HG03135 (cell line): ENCODE measurements around the gene NFE2.
"Not testable (repeated sequence)": the region's sequence is repeated elsewhere in the genome, so short reads cannot be mapped to it uniquely, and the experiment has no call there.

Source experiments
- ATAC-seq: cut with Tn5 transposase; IDR thresholded peaks from one replicate; pipeline ENCODE4 v1.9.1; 2021; ENCODE audit warnings: mild to moderate bottlenecking, moderate library complexity; ENCODE audit not compliant: unreplicated experiment

NFE2 gene

DNA sequence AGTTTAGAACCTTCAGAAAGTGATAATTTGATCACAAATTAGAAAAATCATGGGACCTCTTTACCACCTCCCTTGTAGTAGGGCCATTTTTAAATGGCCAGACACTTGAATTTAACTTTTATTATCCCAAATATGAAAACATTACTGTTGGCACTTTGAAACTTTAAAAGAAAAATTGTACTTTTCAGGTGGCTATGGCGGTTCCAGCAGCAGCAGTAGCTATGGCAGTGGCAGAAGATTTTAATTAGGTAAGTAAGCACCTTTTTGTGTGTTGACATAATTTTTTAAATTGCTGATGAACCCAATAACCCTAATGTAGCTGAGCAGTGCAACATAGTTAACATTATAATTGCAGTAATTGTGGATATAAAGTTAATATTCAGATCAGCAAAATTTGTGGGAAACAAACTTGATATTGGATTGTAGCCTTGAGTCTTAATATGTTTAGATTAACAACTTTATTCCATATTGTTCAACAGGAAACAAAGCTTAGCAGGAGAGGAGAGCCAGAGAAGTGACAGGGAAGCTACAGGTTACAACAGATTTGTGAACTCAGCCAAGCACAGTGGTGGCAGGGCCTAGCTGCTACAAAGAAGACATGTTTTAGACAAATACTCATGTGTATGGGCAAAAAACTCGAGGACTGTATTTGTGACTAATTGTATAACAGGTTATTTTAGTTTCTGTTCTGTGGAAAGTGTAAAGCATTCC is 16.6 kb downstream of the NFE2 start:
- ATAC-seq = not testable (repeated sequence)

- no peak for ATAC-seq
These were observed 17.7 kb downstream of the NFE2 start for GRCh38 chr12:54282949-54283593.

GRCh38 chr12:54281694-54282093 is 19.1 kb downstream of the NFE2 start:
- ATAC-seq = not testable (repeated sequence)

DNA sequence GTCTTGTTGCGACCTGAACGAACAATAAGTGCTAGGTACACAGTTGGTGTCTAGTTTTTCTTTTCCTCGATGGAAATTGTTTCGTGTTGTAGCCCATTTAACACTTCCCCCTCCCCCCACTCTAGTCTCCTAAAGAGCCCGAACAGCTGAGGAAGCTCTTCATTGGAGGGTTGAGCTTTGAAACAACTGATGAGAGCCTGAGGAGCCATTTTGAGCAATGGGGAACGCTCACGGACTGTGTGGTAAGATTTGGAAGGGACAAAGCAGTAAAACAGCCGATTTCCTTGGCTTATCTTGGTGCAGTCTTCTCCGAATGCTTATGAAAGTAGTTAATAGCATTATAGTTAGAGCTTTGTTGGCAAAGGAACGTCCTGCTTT is 19.6 kb downstream of the NFE2 start:
- ATAC-seq = not testable (repeated sequence)

DNA sequence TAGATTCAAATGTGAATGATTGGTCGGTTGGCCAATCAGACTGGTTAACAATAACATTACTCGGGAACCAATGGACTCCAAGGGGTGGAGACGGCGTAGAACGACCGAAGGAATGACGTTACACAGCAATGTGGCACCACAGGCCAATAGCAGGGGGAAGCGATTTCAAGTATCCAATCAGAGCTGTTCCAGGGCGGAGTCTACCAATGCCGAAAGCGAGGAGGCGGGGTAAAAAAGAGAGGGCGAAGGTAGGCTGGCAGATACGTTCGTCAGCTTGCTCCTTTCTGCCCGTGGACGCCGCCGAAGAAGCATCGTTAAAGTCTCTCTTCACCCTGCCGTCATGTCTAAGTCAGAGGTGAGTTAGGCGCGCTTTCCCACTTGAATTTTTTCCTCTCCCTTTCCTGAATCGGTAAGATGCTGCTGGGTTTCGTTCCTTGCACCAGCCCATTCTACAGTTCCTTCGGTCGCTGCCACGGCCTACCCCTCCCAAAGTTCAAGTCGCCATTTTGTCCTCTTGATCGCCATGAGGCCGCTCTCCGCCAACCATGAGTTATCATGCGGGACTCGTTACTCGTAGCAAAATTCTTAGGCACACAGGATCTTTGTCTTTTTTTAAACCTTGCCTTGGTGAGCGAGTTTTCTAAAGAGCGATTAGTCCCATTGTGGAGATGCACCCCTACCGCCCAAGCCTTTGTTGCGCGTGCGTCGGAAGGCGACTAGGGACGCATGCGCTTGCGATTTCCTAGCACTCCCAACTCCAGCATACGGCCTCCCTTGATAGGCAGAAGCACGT is 20.2 kb downstream of the NFE2 start, which contains the start of gene HNRNPA1:
HNRNPA1 (plus strand) TSS at position 259 of the 793 bp plus-strand sequence; CDS start at position 341, 82 bp downstream.
- peak; percentile 84 for ATAC-seq

- peak; percentile 75 for ATAC-seq
These were observed 21.0 kb downstream of the NFE2 start, which contains the start of gene CBX5 for GRCh38 chr12:54279632-54280467. CBX5 (minus strand) TSS chr12:54280122; CDS start chr12:54257650, 22,472 bp downstream.

DNA sequence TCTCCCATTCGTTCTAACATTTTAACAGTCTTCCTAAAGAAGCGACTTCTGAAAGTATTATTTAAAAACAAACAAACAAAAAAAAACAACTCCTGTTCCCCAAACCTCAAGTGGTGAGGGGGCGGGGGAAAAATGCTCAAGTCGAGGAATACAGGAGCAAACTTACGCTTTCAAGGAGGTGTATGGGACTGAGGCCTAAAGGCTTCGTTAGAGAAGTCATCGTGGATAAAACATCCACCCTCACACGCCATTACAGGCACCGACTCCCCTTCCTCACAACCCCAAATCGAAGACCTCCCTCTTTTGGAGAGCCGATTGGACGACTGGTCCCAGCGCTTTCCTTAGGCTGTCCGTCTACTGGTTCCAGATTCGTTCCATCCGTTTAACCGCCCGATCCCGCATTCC is 21.6 kb downstream of the NFE2 start:
- ATAC-seq = peak; percentile 0

GRCh38 chr12:54277823-54278276 is 23.0 kb downstream of the NFE2 start:
- ATAC-seq = no peak

DNA sequence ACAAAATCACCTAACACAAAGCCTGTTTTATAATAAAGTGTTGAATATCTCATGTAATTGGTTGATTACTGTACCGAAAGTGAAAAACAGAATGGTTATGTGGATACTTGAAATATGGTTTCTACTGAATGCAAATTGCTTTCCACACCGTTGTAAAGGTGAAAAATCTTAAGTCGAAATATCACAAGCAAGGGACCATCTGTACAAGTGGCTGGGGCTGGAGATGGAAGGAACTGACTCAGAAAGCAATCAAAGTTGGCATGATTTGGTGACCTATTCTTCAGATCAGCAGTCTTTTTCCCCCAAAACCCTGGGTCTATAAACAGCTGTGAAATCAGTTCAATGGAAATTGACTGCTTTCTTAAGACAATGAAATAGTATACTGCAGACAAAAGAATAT is 24.4 kb downstream of the NFE2 start:
- no peak for ATAC-seq

GRCh38 chr12:54273981-54274380 is 26.8 kb downstream of the NFE2 start:
- no peak for ATAC-seq

DNA sequence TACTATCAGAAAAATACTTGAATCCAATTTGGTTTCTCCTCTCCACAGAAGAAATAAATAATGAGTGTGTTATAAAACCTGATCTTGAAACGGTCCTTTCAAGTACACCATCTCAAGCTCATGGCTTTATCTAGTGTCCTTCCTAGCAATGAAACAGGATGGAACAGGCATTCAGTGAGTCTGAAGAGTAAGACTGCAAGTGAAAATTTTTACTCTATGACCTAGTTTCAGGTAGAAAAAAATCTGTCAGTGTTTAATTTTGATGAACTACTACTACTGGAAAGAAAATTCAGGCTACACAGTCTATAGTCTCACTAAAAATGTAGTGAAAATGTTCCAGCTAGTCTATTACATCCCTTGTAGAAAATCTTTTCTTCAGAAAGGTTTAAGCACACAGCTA is 28.6 kb downstream of the NFE2 start:
- no peak for ATAC-seq

- no peak for ATAC-seq
These were observed 30.5 kb downstream of the NFE2 start for GRCh38 chr12:54270345-54270744.

DNA sequence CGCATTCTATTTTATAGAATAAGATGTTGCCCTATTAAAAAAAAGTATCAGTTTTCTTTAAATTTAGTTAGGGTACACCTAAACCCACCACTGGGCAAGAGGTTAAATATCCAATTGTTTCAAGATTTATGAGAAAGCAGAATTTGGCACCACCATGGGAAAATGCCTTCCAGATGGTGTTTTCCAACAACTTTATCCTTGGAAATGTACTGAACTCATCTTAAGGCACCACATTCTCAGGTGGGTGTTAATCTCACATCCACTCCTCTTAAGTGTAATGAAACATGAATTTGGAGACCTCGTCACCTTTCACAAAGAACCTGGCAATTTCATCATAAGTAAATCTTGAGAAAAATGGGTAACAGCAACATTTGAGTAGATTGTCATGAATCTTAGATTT is 34.0 kb downstream of the NFE2 start:
- ATAC-seq = no peak

GRCh38 chr12:54265364-54265812 is 35.4 kb downstream of the NFE2 start:
- no peak for ATAC-seq

- no peak for ATAC-seq
These were observed 38.4 kb downstream of the NFE2 start for GRCh38 chr12:54262403-54262925.

- no peak for ATAC-seq
These were observed 38.9 kb downstream of the NFE2 start for GRCh38 chr12:54261815-54262402.

GRCh38 chr12:54259194-54260011 is 41.4 kb downstream of the NFE2 start:
- peak; percentile 82 for ATAC-seq

GRCh38 chr12:54258201-54258681 is 42.6 kb downstream of the NFE2 start:
- ATAC-seq = no peak

DNA sequence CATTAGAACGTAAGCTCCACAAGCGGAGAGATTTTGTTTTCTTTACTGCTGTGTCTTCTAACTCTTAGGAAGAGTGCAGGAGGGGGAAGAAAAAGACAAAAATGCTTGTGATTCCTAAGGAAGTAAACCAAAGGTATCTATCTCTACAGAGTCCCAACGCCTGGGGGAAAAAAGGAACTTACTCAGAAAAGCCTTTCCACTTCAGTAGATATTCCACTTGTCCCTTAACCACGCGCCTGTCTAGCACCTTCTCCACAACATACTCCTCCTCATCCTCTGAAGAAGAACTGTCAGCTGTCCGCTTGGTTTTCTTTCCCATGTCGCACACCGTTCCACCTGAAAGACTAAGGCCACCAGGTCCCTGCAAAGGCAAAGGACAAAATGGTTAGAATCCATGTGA is 43.5 kb downstream of the NFE2 start:
- ATAC-seq = no peak
